H1 (cell line): ENCODE measurements around the gene PWWP3B.

Source experiments
- BRCA1 ChIP-seq: IDR thresholded peaks from 2 replicates; pipeline ENCODE4 v1.6.1; 2012; ENCODE audit warnings: low read depth, low read length, improper control_type of control experiment
- CBX8 ChIP-seq: fragments of 300-800, 300-1000 bp; sonication (generic); IDR thresholded peaks from 2 replicates; pipeline ENCODE4 v1.7.1; 2016; ENCODE audit warnings: low read depth, low read length, borderline replicate concordance
- CEBPB ChIP-seq: IDR thresholded peaks from 2 replicates; pipeline ENCODE4 v1.6.1; 2012; ENCODE audit warnings: low read depth, low read length
- CTCF ChIP-seq, 3 experiments: IDR thresholded peaks; 1 replicate in 2 of 3; 2 replicates in 1 of 3; pipeline versions ENCODE4 v1.5.1 to v1.6.1; 2011; ENCODE audit warnings: low read length in 3 of 3, mild to moderate bottlenecking in 3 of 3, inconsistent platforms in 2 of 3, low read depth in 1 of 3, moderate library complexity in 1 of 3; ENCODE audit not compliant: insufficient read depth in 1 of 3; ENCODE audit errors: control extremely low read depth in 1 of 3
- EZH2 ChIP-seq: fragments of 200-600 bp; sonication (generic); IDR thresholded peaks from 2 replicates; pipeline ENCODE4 v1.7.1; 2012; ENCODE audit warnings: low read depth, mild to moderate bottlenecking, moderate library complexity, low read length, inconsistent platforms; ENCODE audit not compliant: severe bottlenecking
- MAX ChIP-seq: IDR thresholded peaks from 2 replicates; pipeline ENCODE4 v1.6.1; 2012; ENCODE audit warnings: inconsistent platforms
- POLR2A ChIP-seq, 2 experiments: IDR thresholded peaks; 1 replicate in 1 of 2; 2 replicates in 1 of 2; pipeline ENCODE4 v1.6.1; 2011; ENCODE audit warnings: low read depth in 2 of 2, low read length in 2 of 2, mild to moderate bottlenecking in 2 of 2; ENCODE audit errors: control extremely low read depth in 1 of 2
- SP2 ChIP-seq: IDR thresholded peaks from 2 replicates; pipeline ENCODE4 v1.6.1; 2012; ENCODE audit warnings: mild to moderate bottlenecking, low read length, inconsistent platforms
- SUZ12 ChIP-seq: fragments of 200-600 bp; sonication (generic); IDR thresholded peaks from 2 replicates; pipeline ENCODE4 v1.6.1; 2012; ENCODE audit warnings: mild to moderate bottlenecking, inconsistent platforms, low read length, moderate library complexity, mixed read lengths

GRCh38 chrX:106144755-106145639, 23.1 kb upstream of the PWWP3B start:
- no peak for TF ChIP-seq POLR2A (IDR thresholded peaks at IDR 0.05; ENCODE audit: control extremely low read depth in 1 of 2, low read depth in 2 of 2, low read length in 2 of 2)
- no peak for TF ChIP-seq SP2
- no peak for TF ChIP-seq SUZ12
- TF ChIP-seq MAX = no peak
- TF ChIP-seq EZH2 = no peak
- no peak for TF ChIP-seq CBX8
- TF ChIP-seq CEBPB = no peak
- TF ChIP-seq CTCF (IDR thresholded peaks at IDR 0.05; ENCODE audit: control extremely low read depth in 1 of 3, insufficient read depth in 1 of 3, low read depth in 1 of 3, low read length in 3 of 3) = no peak
- TF ChIP-seq BRCA1 = no peak
